T-cell (primary cell): ENCODE data around the gene SLC44A1. TPM values are rescaled to one million over a fixed set of nuclear protein-coding genes. Genes with fewer than 3 reads are reported as not detected.

Experiments
- ATAC-seq, 4 experiments: fragments of 200-7000 bp in 3 of 4; fragments of 150-1000 bp in 1 of 4; cut with Tn5 transposase; replicated peaks in 1 of 4; 1 replicate in 3 of 4; 2 replicates in 1 of 4; pipeline ENCODE4 v1.10.0; 2021; ENCODE audit warnings: moderate library complexity in 3 of 4, mild to moderate bottlenecking in 2 of 4, moderate number of reproducible peaks in 1 of 4
- CTCF ChIA-PET, 2 donors: fragments of 300-600 bp; sonication (Branson Sonifier 250); formaldehyde crosslinking; loops; one replicate each; lab custom pipeline; 2022; ENCODE audit warnings: antibody characterized with exemption in 2 of 2; lab: Charles Lee
- POLR2A ChIA-PET, 2 donors: fragments of 300-600 bp; sonication (Branson Sonifier 250); formaldehyde crosslinking; loops; one replicate each; lab custom pipeline; 2022; ENCODE audit warnings: antibody characterized with exemption in 2 of 2; lab: Charles Lee
- DNase-seq, 35 experiments: peaks; one replicate each; pipeline versions ENCODE4 v3.0.0 to v3.0.0-alpha.2; 2013 to 2023
- H3K27ac ChIP-seq: one replicate; pipeline ENCODE4 v1.5.1; 2013; ENCODE audit warnings: low read length
- H3K27me3 ChIP-seq, 2 experiments: replicated peaks in 1 of 2; 1 replicate in 1 of 2; 2 replicates in 1 of 2; pipeline versions ENCODE4 v1.6.1 to v1.7.0; 2013; ENCODE audit warnings: low read length in 1 of 2, mixed read lengths in 1 of 2; ENCODE audit not compliant: control insufficient read depth in 2 of 2, insufficient read depth in 2 of 2; ENCODE audit errors: extremely low read depth in 1 of 2
- H3K36me3 ChIP-seq, 2 donors: 1 replicate in 1 of 2; 2 replicates in 1 of 2; pipeline versions ENCODE4 v1.6.1 to v1.7.0; 2013; ENCODE audit warnings: low read length in 1 of 2; ENCODE audit not compliant: control insufficient read depth in 2 of 2, insufficient read depth in 1 of 2; ENCODE audit errors: extremely low read depth in 1 of 2
- H3K4me1 ChIP-seq, 2 experiments: 1 replicate in 1 of 2; 2 replicates in 1 of 2; pipeline versions ENCODE4 v1.6.1 to v1.7.0; 2013; ENCODE audit warnings: low read length in 2 of 2, mixed read lengths in 1 of 2; ENCODE audit not compliant: insufficient read depth in 2 of 2, control insufficient read depth in 1 of 2; ENCODE audit errors: extremely low read depth in 1 of 2
- H3K4me3 ChIP-seq, 2 donors: 1 replicate in 1 of 2; 2 replicates in 1 of 2; pipeline versions ENCODE4 v1.5.1 to v1.7.0; 2013; ENCODE audit warnings: mild to moderate bottlenecking in 2 of 2, low read length in 1 of 2, moderate library complexity in 1 of 2; ENCODE audit not compliant: control insufficient read depth in 1 of 2; ENCODE audit errors: extremely low read depth in 1 of 2
- H3K9me3 ChIP-seq: 2 replicates; pipeline ENCODE4 v1.7.0; 2013
- H3K27ac Mint-ChIP-seq, 2 donors: one replicate each; pipeline ENCODE4 v1.8.0; 2020 to 2021; ENCODE audit warnings: mild to moderate bottlenecking in 2 of 2, mixed read lengths in 2 of 2
- H3K27me3 Mint-ChIP-seq, 2 donors: one replicate each; pipeline ENCODE4 v1.8.0; 2021 to 2022; ENCODE audit warnings: mixed read lengths in 2 of 2
- H3K36me3 Mint-ChIP-seq: one replicate; pipeline ENCODE4 v1.8.0; 2021; ENCODE audit warnings: mixed read lengths
- H3K4me1 Mint-ChIP-seq, 3 donors: one replicate each; pipeline ENCODE4 v1.8.0; 2020 to 2022; ENCODE audit warnings: mixed read lengths in 3 of 3, mild to moderate bottlenecking in 1 of 3
- H3K4me3 Mint-ChIP-seq, 3 donors: one replicate each; pipeline ENCODE4 v1.8.0; 2020 to 2022; ENCODE audit warnings: mild to moderate bottlenecking in 3 of 3, mixed read lengths in 3 of 3, moderate library complexity in 3 of 3
- H3K9me3 Mint-ChIP-seq, 3 donors: one replicate each; pipeline ENCODE4 v1.8.0; 2020 to 2022; ENCODE audit warnings: mixed read lengths in 3 of 3
- WGBS: methylation state at CpG from one replicate; pipeline ENCODE4 v1.1.5; 2013; ENCODE audit warnings: missing lambda C conversion rate; ENCODE audit not compliant: insufficient coverage; 5-methylcytosine and 5-hydroxymethylcytosine counted together
- total RNA-seq, 35 experiments: library from RNA in 6 of 35; stranded (reverse) in 6 of 35; fragments of 120-200 nt in 1 of 35; gene quantifications; one replicate each; pipeline versions ENCODE4 v1.2.1 to v1.2.4 and lab custom pipeline; 2013 to 2026

Gene SLC44A1
- total RNA-seq, 5 donors from 2014 or later (not counting 1 experiment from before 2014, with no cell fraction given) = 7.3 to 10.2 (median 9.4) TPM

- H3K36me3 ChIP-seq = no peaks in the 10 kb centered on the region
- H3K4me3 ChIP-seq = no peak overlapping the region
- H3K9me3 Mint-ChIP-seq = no peaks in the 10 kb centered on the region
- no peaks in the 10 kb centered on the region for H3K27me3 ChIP-seq
- no peak for ATAC-seq
- H3K27me3 Mint-ChIP-seq = peaks cover 0 to 5% of the 10 kb centered on the region in 2 donors
- no peak overlapping the region for H3K27ac ChIP-seq
- H3K36me3 Mint-ChIP-seq = no peaks in the 10 kb centered on the region
- H3K27ac Mint-ChIP-seq = no peak overlapping the region
- ChIA-PET CTCF (interaction anchor here in 1 of 2 donors (0.7 kb wide), 1 partner anchor 113 kb away, joined by 3 read pairs; no protein-coding TSS in a partner anchor), POLR2A (interaction anchor here in 1 of 2 donors (0.7 kb wide), 1 partner anchor 8 kb away, joined by 5 read pairs; no protein-coding TSS in a partner anchor)
- no peak for DNase-seq
- no peaks in the 10 kb centered on the region for H3K4me1 ChIP-seq
- H3K4me3 Mint-ChIP-seq = no peak overlapping the region
- no peaks in the 10 kb centered on the region for H3K4me1 Mint-ChIP-seq
- no peaks in the 10 kb centered on the region for H3K9me3 ChIP-seq
Observed at GRCh38 chr9:105479846-105480245, 235.4 kb downstream of the SLC44A1 start.

GRCh38 chr9:105483618-105484017 lies 239.2 kb downstream of the SLC44A1 start:
- no peaks in the 10 kb centered on the region for H3K36me3 ChIP-seq
- ATAC-seq (no peak), DNase-seq (no peak)
- no peaks in the 10 kb centered on the region for H3K36me3 Mint-ChIP-seq
- H3K27me3 ChIP-seq = no peaks in the 10 kb centered on the region
- H3K27ac Mint-ChIP-seq = no peak overlapping the region
- no peak overlapping the region for H3K4me3 Mint-ChIP-seq
- POLR2A ChIA-PET = no interaction called here
- no peaks in the 10 kb centered on the region for H3K4me1 Mint-ChIP-seq
- CTCF ChIA-PET = no interaction called here
- no peaks in the 10 kb centered on the region for H3K9me3 ChIP-seq
- no peak overlapping the region for H3K27ac ChIP-seq
- H3K4me3 ChIP-seq = no peak overlapping the region
- H3K9me3 Mint-ChIP-seq = no peaks in the 10 kb centered on the region
- no peaks in the 10 kb centered on the region for H3K4me1 ChIP-seq
- no peaks in the 10 kb centered on the region for H3K27me3 Mint-ChIP-seq

GRCh38 chr9:105484226-105484625 lies 239.8 kb downstream of the SLC44A1 start:
- no peaks in the 10 kb centered on the region for H3K36me3 Mint-ChIP-seq
- no peaks in the 10 kb centered on the region for H3K9me3 Mint-ChIP-seq
- H3K4me1 Mint-ChIP-seq = no peaks in the 10 kb centered on the region
- ChIA-PET POLR2A (no interaction called here), CTCF (no interaction called here)
- no peak overlapping the region for H3K4me3 ChIP-seq
- H3K36me3 ChIP-seq = no peaks in the 10 kb centered on the region
- ATAC-seq = no peak
- no peaks in the 10 kb centered on the region for H3K4me1 ChIP-seq
- H3K9me3 ChIP-seq = no peaks in the 10 kb centered on the region
- no peak for DNase-seq
- H3K27me3 Mint-ChIP-seq = no peaks in the 10 kb centered on the region
- H3K27ac ChIP-seq = no peak overlapping the region
- H3K27ac Mint-ChIP-seq = no peak overlapping the region
- WGBS = no CpG with 5 or more reads among the region's 2 CpGs
- no peaks in the 10 kb centered on the region for H3K27me3 ChIP-seq
- no peak overlapping the region for H3K4me3 Mint-ChIP-seq

GRCh38 chr9:105485131-105485530 lies 240.7 kb downstream of the SLC44A1 start:
- H3K4me1 ChIP-seq = no peaks in the 10 kb centered on the region
- H3K27me3 Mint-ChIP-seq = no peaks in the 10 kb centered on the region
- H3K27me3 ChIP-seq = no peaks in the 10 kb centered on the region
- no peak overlapping the region for H3K4me3 Mint-ChIP-seq
- H3K36me3 Mint-ChIP-seq = no peaks in the 10 kb centered on the region
- no peaks in the 10 kb centered on the region for H3K36me3 ChIP-seq
- H3K4me3 ChIP-seq = no peak overlapping the region
- POLR2A ChIA-PET = no interaction called here
- H3K27ac ChIP-seq = no peak overlapping the region
- H3K27ac Mint-ChIP-seq = no peak overlapping the region
- no peaks in the 10 kb centered on the region for H3K4me1 Mint-ChIP-seq
- no peak for ATAC-seq
- CTCF ChIA-PET = no interaction called here
- H3K9me3 ChIP-seq = no peaks in the 10 kb centered on the region
- no peaks in the 10 kb centered on the region for H3K9me3 Mint-ChIP-seq
- no peak for DNase-seq

Other genes starting within 250 kb of the SLC44A1 start
- 1 to 10 TPM in 4 of 5 donors, under 1 TPM in 1; 0.50 to 2.3 (median 1.4) TPM for gene FSD1L, start 203.4 kb downstream of the SLC44A1 start, total RNA-seq